GM18909 (cell line): Measurements from ENCODE around the gene HS3ST5.
"Not testable (repeated sequence)": the region's sequence is repeated elsewhere in the genome, so short reads cannot be mapped to it uniquely, and the experiment has no call there.

Experiments
- ATAC-seq: cut with Tn5 transposase; IDR thresholded peaks from one replicate; pipeline ENCODE4 v1.9.1; 2021; ENCODE audit warnings: mild to moderate bottlenecking; ENCODE audit not compliant: unreplicated experiment, poor library complexity

The HS3ST5 gene

DNA sequence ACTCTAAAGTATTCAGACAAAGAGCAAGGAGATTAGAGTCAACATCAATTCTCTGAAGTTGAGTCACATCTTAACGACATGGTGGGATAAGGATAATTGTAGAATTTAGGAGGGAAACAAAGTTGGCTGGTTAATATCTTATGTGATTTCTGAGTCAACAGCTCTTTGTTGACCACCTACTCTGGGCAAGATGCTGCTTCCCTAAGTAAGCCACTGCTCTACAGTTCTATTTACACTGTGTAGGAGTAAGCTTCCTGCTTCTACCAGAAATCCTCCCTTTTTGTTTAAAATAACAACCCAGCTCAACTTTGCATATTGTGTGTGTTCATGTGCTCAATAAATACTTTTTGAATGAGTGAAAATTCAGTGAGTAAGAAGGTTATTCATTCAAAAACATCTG, 3.1 kb downstream of the HS3ST5 start:
- ATAC-seq, result no peak

GRCh38 chr6:114334237-114334636, 8.6 kb downstream of the HS3ST5 start:
- peak; percentile 47 for ATAC-seq

DNA sequence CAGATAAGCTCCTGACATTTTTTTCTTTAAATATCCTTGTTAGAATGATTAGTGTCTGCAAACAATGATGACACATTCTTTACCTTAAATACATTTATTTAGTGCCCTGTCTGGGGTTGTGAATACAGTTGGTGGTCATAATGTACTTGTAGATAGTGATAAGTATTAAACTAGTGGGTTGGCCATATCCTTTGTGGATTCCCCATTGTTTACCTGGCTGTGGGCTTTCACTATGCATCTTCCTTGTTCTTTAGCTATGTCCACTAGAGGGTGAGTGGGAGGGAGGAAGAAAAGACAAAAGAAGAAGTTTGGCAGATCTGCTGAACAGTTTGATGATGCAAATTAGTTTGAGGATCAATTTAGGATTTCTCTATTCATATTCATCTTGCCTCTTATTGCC, 15.7 kb downstream of the HS3ST5 start:
- ATAC-seq, result no peak

DNA sequence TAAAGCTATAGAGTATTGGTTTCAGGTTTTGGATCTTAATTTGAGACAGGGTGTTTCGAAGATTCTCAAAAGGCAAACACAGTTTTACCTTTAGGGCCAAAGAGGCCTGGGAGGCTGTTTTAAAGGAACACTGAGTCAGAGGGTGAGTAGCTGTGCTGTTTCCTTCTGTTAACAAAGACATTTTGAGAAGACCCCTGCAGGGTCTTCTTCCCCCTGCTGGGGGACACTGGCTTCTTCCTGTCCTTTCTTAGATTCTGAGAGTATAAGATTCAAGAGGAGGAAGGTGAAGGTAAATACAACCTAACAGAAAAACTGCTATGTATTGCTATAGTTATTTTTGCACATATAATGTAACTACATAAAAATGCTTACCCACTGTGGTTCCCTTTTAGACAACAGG, 19.0 kb downstream of the HS3ST5 start:
- ATAC-seq, result no peak

- ATAC-seq, result no peak
Measured at GRCh38 chr6:114319749-114320148, 23.1 kb downstream of the HS3ST5 start.

- ATAC-seq, result no peak
Measured at GRCh38 chr6:114315831-114316595, 26.8 kb downstream of the HS3ST5 start.

DNA sequence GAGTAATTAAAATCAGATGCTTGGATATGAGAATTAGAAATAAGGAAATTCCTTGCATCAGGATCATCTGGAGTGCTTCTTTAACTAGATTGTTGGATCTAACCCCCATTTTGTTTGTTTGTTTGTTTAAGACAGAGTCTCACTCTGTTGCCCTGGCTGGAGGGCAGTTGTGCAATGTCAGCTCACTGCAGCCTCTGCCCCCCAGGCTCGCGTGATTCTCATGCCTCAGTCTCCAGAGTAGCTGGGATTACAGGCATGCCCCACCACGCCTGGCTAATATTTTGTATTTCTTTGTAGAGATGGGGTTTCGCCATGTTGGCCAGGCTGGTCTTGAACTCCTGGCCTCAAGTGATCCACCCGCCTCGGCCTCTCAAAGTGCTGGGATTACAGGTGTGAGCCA, 29.0 kb downstream of the HS3ST5 start:
- not testable (repeated sequence) for ATAC-seq

GRCh38 chr6:114312931-114313330, 29.9 kb downstream of the HS3ST5 start:
- ATAC-seq, result peak; percentile 59

DNA sequence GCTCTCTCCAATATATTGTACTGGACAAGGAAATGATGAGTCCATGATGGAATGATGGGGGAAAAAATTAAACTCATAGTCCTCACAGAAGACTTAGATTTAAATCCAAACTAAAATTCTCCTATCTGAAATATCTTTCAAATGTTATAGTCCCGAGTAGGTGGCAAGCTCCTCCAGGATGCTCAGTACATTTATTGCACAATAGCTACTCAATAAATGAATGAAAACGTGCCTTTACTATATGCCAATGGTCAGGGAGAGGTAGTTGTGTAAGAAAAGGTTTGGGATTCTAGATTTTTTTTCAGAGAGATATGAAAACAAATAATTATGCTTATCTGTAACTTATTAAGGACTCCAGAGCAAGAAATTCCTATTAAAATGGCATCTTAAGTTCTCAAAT, 32.8 kb downstream of the HS3ST5 start:
- ATAC-seq, result no peak

- ATAC-seq, result no peak
Measured at GRCh38 chr6:114304304-114304887, 38.4 kb downstream of the HS3ST5 start.

- ATAC-seq, result no peak
Measured at GRCh38 chr6:114301596-114302219, 41.1 kb downstream of the HS3ST5 start.

DNA sequence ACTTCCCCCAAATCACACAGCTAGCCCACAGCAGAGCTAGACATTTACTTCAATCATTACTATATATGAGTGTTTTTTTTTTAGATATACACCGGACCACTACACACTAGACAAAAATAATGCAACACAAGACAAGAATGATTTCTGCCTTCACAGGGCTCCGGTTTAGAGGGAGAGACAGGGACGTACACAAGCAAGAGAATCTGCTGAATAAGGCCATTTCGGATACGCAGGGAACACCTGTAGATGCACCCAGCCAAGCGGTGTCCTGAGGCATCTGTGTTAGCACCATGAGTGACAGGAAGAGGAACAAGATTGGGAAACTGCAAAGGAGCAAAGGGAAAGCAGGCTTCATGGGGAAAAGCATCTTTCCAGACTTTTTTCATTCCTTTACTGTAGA, 45.7 kb downstream of the HS3ST5 start:
- ATAC-seq, result no peak

DNA sequence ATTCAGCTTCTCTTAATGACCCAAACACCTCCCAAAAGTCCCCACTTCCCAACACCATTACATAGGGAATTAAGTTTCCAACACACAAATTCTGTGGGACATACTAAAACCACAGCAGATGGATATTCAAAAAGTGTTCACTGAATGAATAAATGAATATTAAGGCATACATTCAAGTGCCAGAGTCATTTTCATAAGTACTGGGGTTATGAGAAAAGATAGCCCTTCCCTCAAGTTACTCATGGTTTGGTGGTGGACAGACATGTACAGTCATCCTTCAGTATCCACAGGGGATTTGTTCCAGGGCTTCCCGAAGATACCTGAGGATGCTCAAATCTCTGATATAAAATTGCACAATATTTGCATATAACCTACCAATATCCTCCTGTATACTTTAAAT, 50.4 kb downstream of the HS3ST5 start:
- no peak for ATAC-seq

DNA sequence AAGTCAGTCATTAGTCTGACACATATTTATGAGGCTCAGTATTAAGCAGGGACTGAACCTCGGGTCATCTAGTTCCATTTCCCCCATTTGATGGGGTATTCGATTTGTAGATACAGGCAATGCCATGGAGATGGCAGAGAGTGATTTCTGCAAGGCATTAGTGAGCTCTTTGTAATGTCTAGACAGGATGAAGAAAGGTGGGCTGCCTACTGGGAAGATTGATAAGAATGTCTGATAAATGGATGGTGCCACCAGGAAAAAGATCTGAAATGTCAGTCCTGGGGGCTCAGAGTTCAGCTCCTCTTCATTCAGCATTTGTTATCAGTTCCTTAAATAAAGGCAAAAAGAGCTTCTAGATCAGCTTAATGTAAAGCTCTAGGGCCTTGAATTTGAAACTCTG, 51.4 kb downstream of the HS3ST5 start:
- no peak for ATAC-seq

DNA sequence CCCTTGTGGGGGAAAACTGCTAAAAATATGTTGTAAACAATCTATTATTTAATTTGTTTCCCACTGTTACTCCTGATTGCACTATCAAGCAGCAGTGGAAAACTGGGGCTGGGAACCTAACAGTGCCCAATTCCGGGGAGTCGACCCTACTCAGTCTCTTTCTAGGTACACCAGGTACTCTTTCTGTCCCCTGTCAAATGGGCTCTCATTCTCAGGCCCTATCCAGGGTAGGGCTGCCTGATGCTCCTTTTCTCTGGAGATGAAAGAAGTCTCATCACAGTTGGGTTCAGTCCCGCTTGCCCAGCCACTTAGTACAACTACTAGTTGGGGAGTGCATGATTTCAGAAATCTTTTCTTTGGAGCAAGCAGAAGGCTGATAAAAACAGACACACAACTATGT, 52.0 kb downstream of the HS3ST5 start:
- no peak for ATAC-seq

DNA sequence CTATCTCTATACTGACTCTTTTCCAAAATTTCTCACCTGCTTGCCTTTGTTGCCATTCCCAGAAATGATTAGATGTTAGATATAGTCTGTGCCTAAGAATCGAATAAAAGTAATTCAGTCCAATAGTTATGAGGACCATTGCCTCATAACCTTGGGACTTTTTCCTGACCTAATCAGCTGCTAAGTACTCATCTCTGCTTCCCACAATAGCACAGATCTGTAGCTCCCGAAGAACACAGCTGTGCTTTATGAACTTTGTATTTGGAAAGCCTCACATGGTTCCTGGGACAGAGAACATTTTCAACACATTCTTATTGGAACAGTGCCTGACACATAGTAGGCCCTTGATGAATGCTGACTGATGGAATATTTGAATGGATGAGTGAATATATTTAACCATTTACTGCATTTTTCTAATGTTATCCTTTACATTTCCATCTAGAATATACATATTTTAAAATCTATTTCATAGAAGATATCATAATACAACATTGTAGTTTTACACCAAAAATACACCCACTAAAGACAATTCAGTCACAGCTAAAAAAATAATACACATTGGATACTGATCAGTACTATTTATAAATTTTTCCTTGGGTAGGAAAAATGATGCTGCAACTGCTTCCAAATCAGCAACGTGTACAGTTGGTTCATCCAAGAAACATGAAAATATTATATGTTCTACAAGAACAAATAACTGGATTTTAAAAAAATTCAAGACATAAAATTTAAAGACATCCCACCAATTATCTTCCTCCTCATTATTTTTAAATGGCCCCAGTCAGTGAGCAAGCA, 53.9 kb downstream of the HS3ST5 start:
- ATAC-seq, result no peak

GRCh38 chr6:114287461-114287860, 55.4 kb downstream of the HS3ST5 start:
- no peak for ATAC-seq

- ATAC-seq, result no peak
Measured at GRCh38 chr6:114286211-114286610, 56.6 kb downstream of the HS3ST5 start.

- no peak for ATAC-seq
Measured at GRCh38 chr6:114284281-114284680, 58.5 kb downstream of the HS3ST5 start.

GRCh38 chr6:114282292-114282691, 60.5 kb downstream of the HS3ST5 start:
- ATAC-seq, result no peak

DNA sequence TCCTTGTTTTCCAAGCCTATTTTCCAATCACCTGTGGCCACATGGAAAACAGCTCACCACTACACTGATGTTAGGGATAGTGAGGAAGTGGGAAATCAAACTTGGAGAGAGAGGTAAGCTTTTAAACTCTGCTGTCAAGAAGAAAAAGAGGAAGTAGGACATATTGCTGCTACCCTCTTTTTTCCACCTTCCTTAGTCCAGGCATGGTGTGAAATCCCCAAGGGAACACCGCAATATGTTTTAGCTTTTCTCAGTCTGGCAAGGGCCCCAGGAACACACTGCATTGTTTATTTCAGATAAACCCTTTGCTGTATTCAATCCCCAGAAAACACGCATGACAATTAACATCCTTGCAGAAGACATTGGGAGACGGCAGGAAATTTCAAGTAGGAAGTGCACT, 61.3 kb downstream of the HS3ST5 start:
- ATAC-seq, result no peak
